GM18861 (cell line): ENCODE measurements around the gene UFM1.
"Not testable (repeated sequence)": the region's sequence is repeated elsewhere in the genome, so short reads cannot be mapped to it uniquely, and the experiment has no call there.

Source experiments
- ATAC-seq: cut with Tn5 transposase; IDR thresholded peaks from one replicate; pipeline ENCODE4 v1.9.1; 2021; ENCODE audit not compliant: unreplicated experiment

The UFM1 gene

GRCh38 chr13:38365661-38366060 is 16.0 kb downstream of the UFM1 start:
- no peak for ATAC-seq

GRCh38 chr13:38366954-38367645 is 17.4 kb downstream of the UFM1 start:
- peak; percentile 50 for ATAC-seq

GRCh38 chr13:38369058-38369457 is 19.4 kb downstream of the UFM1 start:
- ATAC-seq = no peak

GRCh38 chr13:38370096-38370495 is 20.4 kb downstream of the UFM1 start:
- not testable (repeated sequence) for ATAC-seq

GRCh38 chr13:38372820-38373383 is 23.3 kb downstream of the UFM1 start:
- ATAC-seq = no peak

- no peak for ATAC-seq
Measured at GRCh38 chr13:38376546-38376945, 26.9 kb downstream of the UFM1 start.

- ATAC-seq = no peak
Measured at GRCh38 chr13:38381890-38382289, 32.2 kb downstream of the UFM1 start.

- no peak for ATAC-seq
Measured at GRCh38 chr13:38382946-38383345, 33.3 kb downstream of the UFM1 start.

- ATAC-seq = no peak
Measured at GRCh38 chr13:38384171-38384570, 34.5 kb downstream of the UFM1 start.

GRCh38 chr13:38385153-38385891 is 35.7 kb downstream of the UFM1 start:
- ATAC-seq = no peak

GRCh38 chr13:38386421-38386820 is 36.8 kb downstream of the UFM1 start:
- ATAC-seq = no peak

- no peak for ATAC-seq
Measured at GRCh38 chr13:38391341-38391740, 41.7 kb downstream of the UFM1 start.

- ATAC-seq = no peak
Measured at GRCh38 chr13:38394777-38395496, 45.3 kb downstream of the UFM1 start.

- no peak for ATAC-seq
Measured at GRCh38 chr13:38395497-38395788, 45.8 kb downstream of the UFM1 start.

GRCh38 chr13:38398711-38399493 is 49.3 kb downstream of the UFM1 start:
- no peak for ATAC-seq

GRCh38 chr13:38399535-38399934 is 49.9 kb downstream of the UFM1 start:
- ATAC-seq = no peak

GRCh38 chr13:38401276-38401675 is 51.6 kb downstream of the UFM1 start:
- no peak for ATAC-seq

GRCh38 chr13:38405216-38405615 is 55.6 kb downstream of the UFM1 start:
- ATAC-seq = no peak

GRCh38 chr13:38409771-38410170 is 60.1 kb downstream of the UFM1 start:
- ATAC-seq = no peak

GRCh38 chr13:38412266-38412665 is 62.6 kb downstream of the UFM1 start:
- ATAC-seq = no peak
